ENCODE results near the gene IFNAR1.
A peak's percentile ranks its signal among the peaks of the same experiment; 100 is the strongest.
"Not testable (repeated sequence)": the region's sequence is repeated elsewhere in the genome, so short reads cannot be mapped to it uniquely, and the experiment has no call there.

Gene IFNAR1

DNA sequence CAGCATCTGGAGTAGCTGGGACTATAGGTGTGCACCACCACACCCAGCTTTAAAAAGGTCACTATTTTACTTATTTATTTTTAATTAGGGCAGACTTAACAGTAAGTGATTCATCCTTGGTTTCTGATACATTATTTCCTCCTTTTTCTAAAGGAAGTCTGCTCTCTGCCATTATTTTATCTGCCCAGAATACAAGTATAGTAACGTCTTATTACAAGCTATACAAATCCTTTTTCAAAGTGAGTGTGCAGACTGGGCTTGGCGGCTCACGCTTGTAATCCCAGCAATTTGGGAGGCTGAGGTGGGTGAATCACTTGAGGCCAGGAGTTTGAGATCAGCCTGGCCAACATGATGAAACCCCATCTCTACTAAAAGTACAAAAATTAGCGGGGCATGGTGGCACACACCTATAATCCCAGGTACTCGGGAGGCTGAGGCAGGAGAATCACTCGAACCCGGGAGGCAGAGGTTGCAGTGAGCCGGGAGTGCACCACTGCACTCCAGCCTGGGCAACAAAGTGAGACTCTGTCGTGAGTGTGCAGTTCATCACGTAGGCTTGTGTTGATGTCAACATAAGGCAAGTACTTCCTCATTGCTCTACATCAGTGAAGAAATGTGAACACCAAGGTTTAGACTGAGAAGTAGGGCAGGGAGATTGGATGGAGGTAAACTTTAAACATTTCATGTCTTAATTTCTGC, 39.3 kb downstream of the IFNAR1 start:
- H3K27ac Mint-ChIP-seq; H3K4me3 Mint-ChIP-seq; ATAC-seq (replicated peaks): not testable (repeated sequence)

DNA sequence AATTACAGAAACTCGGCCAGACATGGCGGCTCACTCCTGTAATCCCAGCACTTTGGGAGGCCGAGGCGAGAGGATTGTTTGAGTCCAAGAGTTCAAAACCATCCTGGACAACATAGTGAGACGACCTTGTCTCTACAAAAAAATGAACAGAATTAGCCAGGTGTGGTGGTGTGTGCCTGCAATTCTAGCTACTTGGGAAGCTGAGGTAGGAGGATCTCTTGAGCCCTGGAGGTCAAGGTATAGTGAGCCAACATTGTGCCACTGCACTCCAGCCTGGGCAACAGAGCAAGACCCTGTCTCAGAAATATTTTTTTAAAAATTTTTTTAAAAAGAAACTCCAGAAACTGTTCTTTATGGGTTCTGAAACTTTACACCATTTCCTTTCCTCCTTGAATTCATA, 40.1 kb downstream of the IFNAR1 start:
- Mint-ChIP-seq H3K36me3 (ENCODE audit: insufficient read depth) (peaks cover 12% of the 10 kb centered on the region), H3K4me1 (ENCODE audit: low read depth in 2 of 2) (peaks cover 14% of the 10 kb centered on the region in 2 donors), H3K9me3 (peaks cover 2 to 12% of the 10 kb centered on the region in 2 donors), H3K27me3 (no peaks in the 10 kb centered on the region), H3K27ac (no peak overlapping the region), H3K4me3 (no peak overlapping the region)
- no peak for DNase-seq
- no peak for ATAC-seq (replicated peaks)

More for the DNA sequence above, 39.3 kb downstream of the IFNAR1 start:
- H3K4me1 Mint-ChIP-seq (ENCODE audit: low read depth in 2 of 2), result peaks cover 14% of the 10 kb centered on the region in 2 donors
- H3K36me3 Mint-ChIP-seq (ENCODE audit: insufficient read depth), result peaks cover 12% of the 10 kb centered on the region
- peaks cover 2 to 12% of the 10 kb centered on the region in 2 donors for H3K9me3 Mint-ChIP-seq
- DNase-seq, H3K27me3 Mint-ChIP-seq: not testable (repeated sequence)

DNA sequence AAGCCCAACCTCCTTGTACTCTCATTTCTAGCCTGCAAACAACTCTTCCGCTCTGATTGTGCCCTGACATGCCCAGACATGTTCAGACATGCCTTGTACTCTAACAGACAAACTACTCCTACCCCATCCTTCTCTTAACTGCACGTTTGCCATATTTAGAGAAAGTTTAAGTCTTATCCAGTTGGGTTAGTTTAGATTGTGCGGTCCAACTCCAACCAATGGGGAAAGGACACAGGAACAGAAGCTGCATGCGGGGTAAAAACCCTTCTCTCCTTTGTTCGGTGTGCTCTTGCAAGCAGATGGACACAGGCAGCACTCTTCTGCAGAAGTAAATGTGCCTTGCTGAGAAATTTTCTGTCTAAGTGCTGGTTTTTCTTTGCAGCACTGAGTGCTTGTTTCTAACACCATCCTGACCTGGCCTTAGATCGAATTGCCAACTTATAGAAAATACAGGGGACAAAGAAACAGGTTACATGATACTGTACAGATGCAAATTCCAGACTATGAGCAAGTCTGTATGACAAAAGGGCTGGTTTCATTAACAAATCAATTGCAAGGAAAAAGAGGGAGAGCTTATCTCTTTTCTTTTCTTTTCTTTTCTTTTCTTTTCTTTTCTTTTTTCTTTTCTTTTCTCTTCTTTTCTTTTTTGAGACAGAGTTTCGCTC, 42.7 kb downstream of the IFNAR1 start:
- no peak for DNase-seq
- Mint-ChIP-seq H3K36me3 (ENCODE audit: insufficient read depth) (no peaks in the 10 kb centered on the region), H3K4me1 (ENCODE audit: low read depth in 2 of 2) (no peaks in the 10 kb centered on the region), H3K27ac (no peak overlapping the region), H3K4me3 (no peak overlapping the region), H3K9me3 (peaks cover 2 to 12% of the 10 kb centered on the region in 2 donors), H3K27me3 (peaks cover 8 to 18% of the 10 kb centered on the region in 2 donors)
- ATAC-seq (replicated peaks), result no peak

DNA sequence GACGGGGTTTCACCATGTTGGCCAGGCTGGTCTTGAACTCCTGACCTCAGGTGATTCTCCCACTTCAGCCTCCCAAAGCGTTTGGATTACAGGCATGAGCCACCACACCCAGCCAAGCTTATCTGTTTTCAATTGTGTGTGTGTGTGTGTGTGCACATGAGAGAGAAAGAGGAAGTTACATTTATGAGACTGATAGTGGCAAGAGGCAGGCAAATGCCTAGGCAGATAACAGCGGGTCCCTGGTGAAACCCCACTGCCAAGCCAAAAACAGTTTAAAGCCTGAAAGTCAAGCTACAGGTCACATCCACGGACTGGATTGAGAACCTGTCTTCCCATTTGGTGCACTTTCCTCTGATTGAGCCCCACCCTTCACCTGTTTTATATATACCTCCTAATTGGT, 43.4 kb downstream of the IFNAR1 start:
- Mint-ChIP-seq H3K9me3 (peaks cover 2 to 12% of the 10 kb centered on the region in 2 donors), H3K4me3 (no peak overlapping the region), H3K27me3 (peaks cover 8 to 23% of the 10 kb centered on the region in 2 donors), H3K36me3 (ENCODE audit: insufficient read depth) (no peaks in the 10 kb centered on the region), H3K4me1 (ENCODE audit: low read depth in 2 of 2) (no peaks in the 10 kb centered on the region), H3K27ac (no peak overlapping the region)
- ATAC-seq (replicated peaks) (no peak), DNase-seq (no peak)

DNA sequence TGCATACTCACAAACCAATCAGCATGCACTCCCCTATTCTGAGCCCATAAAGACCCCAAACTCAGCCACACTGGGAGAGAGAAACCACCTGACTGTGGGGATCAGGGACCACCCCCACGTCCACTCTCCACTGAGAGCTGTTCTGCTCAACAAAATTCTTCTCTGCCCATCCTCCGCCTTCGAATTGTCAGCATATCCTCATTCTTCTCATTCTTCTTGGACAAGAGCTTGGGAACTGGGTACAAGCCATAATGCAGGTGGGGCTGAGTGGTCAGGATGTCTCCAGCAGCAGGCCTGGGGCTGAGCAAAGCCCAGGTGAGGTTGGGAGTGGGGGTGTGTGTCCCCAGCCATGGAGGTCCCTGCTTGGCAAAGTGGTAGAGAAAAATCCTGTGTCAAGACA, 43.8 kb downstream of the IFNAR1 start:
- no peak for ATAC-seq (replicated peaks)
- H3K4me1 Mint-ChIP-seq (ENCODE audit: low read depth in 2 of 2), result no peaks in the 10 kb centered on the region
- no peaks in the 10 kb centered on the region for H3K36me3 Mint-ChIP-seq (ENCODE audit: insufficient read depth)
- H3K27me3 Mint-ChIP-seq, result peaks cover 8 to 26% of the 10 kb centered on the region in 2 donors
- peaks cover 2 to 12% of the 10 kb centered on the region in 2 donors for H3K9me3 Mint-ChIP-seq
- no peak for DNase-seq
- H3K4me3 Mint-ChIP-seq, result no peak overlapping the region
- no peak overlapping the region for H3K27ac Mint-ChIP-seq

DNA sequence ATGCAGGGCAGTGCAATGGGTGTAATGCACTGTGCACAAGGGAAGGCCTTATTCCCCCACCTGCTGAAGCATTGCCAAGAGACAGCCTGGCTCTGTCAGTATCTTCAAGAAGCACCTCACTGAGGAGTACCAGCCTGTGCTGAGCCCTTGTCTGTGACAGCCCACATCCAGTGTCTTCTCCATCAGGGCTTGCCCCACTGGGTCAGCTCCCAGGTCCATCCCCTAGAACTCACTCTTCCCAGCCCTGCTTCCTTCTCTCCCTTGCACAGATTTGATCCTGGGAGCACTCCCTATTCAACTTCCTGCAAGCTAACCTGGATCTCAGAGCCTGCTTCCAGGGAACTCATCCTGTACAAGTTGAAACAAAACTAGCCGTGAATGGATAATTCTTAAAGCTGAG, 44.8 kb downstream of the IFNAR1 start:
- peaks cover 8 to 31% of the 10 kb centered on the region in 2 donors for H3K27me3 Mint-ChIP-seq
- no peak for ATAC-seq (replicated peaks)
- peaks cover 2 to 12% of the 10 kb centered on the region in 2 donors for H3K9me3 Mint-ChIP-seq
- H3K4me1 Mint-ChIP-seq (ENCODE audit: low read depth in 2 of 2), result no peaks in the 10 kb centered on the region
- no peak overlapping the region for H3K4me3 Mint-ChIP-seq
- no peaks in the 10 kb centered on the region for H3K36me3 Mint-ChIP-seq (ENCODE audit: insufficient read depth)
- DNase-seq, result no peak
- H3K27ac Mint-ChIP-seq, result no peak overlapping the region

DNA sequence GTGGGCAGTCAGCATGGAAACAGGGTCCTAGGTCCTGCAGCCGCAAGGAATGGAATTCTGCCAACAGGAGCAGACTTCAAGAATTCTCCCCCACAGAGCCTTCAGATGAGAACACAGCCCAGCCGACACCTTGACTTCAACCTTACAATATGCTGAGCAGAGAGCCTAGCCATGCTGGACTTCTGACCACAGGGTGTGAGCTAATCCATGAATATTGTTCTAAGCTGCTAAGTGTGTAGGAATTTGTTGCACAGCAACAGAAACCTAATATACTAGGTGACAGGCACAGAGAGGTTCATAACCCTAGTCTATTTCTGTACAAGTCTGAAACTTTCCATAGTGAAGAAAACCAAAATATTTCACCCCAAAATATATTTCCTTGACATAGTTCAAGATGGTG, 45.5 kb downstream of the IFNAR1 start:
- Mint-ChIP-seq H3K9me3 (peaks cover 2 to 12% of the 10 kb centered on the region in 2 donors), H3K27ac (no peak overlapping the region), H3K4me3 (no peak overlapping the region), H3K27me3 (peaks cover 11 to 36% of the 10 kb centered on the region in 2 donors), H3K4me1 (ENCODE audit: low read depth in 2 of 2) (peaks cover 3% of the 10 kb centered on the region in 2 donors), H3K36me3 (ENCODE audit: insufficient read depth) (no peaks in the 10 kb centered on the region)
- no peak for ATAC-seq (replicated peaks)
- DNase-seq, result no peak

DNA sequence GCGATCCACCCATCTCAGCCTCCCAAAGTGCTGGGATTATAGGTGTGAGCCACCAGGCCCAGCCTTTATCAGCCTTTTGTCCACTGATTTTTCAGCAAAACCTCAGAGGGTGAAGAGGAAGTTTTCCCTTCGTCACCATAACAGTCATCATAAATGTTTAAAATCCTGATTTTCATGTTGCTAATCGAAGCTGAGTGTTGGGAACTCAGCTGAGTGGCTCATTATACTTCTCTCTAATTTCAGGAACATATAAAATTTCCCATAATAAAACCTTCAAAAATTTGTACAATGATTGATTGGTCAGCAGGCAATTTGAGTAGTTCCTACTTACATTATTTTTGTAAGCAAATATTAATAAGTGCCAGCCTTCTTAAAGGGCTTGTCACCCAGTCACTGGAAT, 46.6 kb downstream of the IFNAR1 start:
- Mint-ChIP-seq H3K4me3 (no peak overlapping the region), H3K4me1 (ENCODE audit: low read depth in 2 of 2) (peaks cover 5% of the 10 kb centered on the region in 2 donors), H3K27me3 (peaks cover 19 to 45% of the 10 kb centered on the region in 2 donors), H3K36me3 (ENCODE audit: insufficient read depth) (no peaks in the 10 kb centered on the region), H3K9me3 (peaks cover 2 to 12% of the 10 kb centered on the region in 2 donors), H3K27ac (no peak overlapping the region)
- no peak for ATAC-seq (replicated peaks)
- no peak for DNase-seq

DNA sequence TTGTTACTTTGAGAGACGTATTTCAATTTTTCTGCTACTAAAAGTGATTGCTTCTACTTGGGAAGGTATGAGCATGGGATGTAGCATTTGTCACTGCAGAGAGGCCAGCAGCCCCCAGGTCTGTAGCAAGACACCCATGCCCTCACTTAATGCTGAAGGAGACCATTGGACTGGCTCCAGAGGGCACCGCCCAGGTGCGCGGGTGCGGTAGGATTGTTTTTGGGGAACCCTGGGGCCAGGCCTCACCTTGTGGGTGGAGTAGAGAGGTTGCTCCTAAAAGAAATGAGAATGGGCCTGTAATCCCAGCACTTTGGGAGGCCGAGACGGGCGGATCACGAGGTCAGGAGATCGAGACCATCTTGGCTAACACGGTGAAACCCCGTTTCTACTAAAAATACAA, 47.8 kb downstream of the IFNAR1 start:
- Mint-ChIP-seq H3K36me3 (ENCODE audit: insufficient read depth) (no peaks in the 10 kb centered on the region), H3K4me3 (no peak overlapping the region), H3K27me3 (peaks cover 26 to 58% of the 10 kb centered on the region in 2 donors), H3K4me1 (ENCODE audit: low read depth in 2 of 2) (peaks cover 5% of the 10 kb centered on the region in 2 donors), H3K27ac (no peak overlapping the region), H3K9me3 (peaks cover 0 to under 1% of the 10 kb centered on the region in 2 donors)
- ATAC-seq (replicated peaks) (no peak), DNase-seq (no peak)

DNA sequence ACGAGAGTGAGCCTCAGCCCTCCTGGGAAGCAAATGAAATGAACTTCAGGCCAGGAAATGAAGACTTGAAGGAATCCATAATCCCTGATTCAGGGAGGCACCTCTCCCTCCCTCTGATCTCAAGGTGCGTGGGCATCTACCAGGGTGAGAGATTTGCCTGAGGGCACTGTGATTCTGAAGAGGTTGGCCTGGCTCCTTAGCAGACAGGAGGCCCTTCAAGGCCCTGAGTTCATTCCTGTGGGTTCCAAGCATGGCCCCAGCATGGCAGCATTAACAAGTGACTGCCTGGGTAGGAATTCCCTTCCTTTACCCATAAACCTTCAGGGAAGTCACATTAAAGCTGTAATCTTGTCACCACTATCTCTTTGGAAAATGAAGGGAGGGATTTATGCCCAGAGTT, 48.7 kb downstream of the IFNAR1 start:
- no peak overlapping the region for H3K4me3 Mint-ChIP-seq
- no peak for DNase-seq
- H3K27ac Mint-ChIP-seq, result no peak overlapping the region
- ATAC-seq (replicated peaks), result no peak
- H3K4me1 Mint-ChIP-seq (ENCODE audit: low read depth in 2 of 2), result peaks cover 5% of the 10 kb centered on the region in 2 donors
- H3K27me3 Mint-ChIP-seq, result peaks cover 26 to 60% of the 10 kb centered on the region in 2 donors
- H3K36me3 Mint-ChIP-seq (ENCODE audit: insufficient read depth), result no peaks in the 10 kb centered on the region
- no peaks in the 10 kb centered on the region for H3K9me3 Mint-ChIP-seq

DNA sequence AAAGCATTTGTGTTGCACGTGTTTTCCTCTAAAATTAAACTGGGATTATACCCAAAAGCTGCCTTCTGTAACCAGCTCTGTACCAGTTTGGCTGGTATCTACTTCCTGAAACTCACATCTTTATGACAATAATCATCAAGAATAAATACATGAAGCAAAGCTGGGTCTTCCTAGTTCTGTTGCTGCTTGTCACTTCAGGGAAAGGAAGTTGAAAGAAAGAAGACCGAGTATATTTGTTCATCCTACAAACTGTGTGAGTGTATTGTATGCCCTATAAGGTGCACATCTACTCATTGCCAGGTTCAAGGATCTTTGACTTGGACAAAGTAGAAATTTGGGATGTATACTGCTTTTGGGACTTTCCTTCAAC, 49.3 kb downstream of the IFNAR1 start:
- no peak for ATAC-seq (replicated peaks)
- Mint-ChIP-seq H3K4me1 (ENCODE audit: low read depth in 2 of 2) (peaks cover 5% of the 10 kb centered on the region in 2 donors), H3K9me3 (no peaks in the 10 kb centered on the region), H3K36me3 (ENCODE audit: insufficient read depth) (no peaks in the 10 kb centered on the region), H3K4me3 (no peak overlapping the region), H3K27ac (no peak overlapping the region), H3K27me3 (peaks cover 26 to 65% of the 10 kb centered on the region in 2 donors)
- DNase-seq, result no peak

DNA sequence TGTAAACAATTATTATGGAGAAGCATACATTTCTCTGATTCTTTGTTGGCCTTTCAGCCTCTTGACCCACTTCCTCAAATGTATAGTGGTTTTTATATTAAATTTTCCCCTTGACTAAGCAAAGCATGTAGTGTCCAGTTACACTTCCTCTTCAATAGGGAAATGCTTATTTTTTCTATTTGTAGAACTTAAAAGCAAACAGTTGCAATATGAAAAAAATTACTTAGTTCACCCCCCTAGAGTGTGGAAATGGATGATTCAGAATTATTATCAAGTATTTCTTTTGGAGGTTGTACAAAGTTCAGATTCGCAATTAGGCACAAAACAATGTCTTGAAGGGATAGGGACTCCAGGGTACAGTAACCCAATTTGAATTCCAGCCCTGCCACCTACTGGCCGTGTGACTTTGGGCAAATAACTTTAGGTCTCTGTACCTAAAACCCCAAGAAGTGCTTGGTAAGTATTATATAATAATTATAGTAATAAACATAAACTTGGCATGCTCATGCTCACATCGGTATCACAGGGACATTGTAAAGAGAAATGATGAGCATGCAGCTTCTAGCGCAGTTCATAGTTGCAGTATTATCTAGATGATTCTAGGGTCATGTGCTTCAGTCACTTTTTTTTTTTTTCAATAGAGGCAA, 49.8 kb downstream of the IFNAR1 start:
- no peak overlapping the region for H3K27ac Mint-ChIP-seq
- H3K4me3 Mint-ChIP-seq, result no peak overlapping the region
- peaks cover 26 to 69% of the 10 kb centered on the region in 2 donors for H3K27me3 Mint-ChIP-seq
- ATAC-seq (replicated peaks), result peak; percentile 75
- no peaks in the 10 kb centered on the region for H3K36me3 Mint-ChIP-seq (ENCODE audit: insufficient read depth)
- DNase-seq, result peak; percentile 26 to 35 (median 27)
- no peaks in the 10 kb centered on the region for H3K9me3 Mint-ChIP-seq
- peaks cover 5% of the 10 kb centered on the region in 2 donors for H3K4me1 Mint-ChIP-seq (ENCODE audit: low read depth in 2 of 2)

DNA sequence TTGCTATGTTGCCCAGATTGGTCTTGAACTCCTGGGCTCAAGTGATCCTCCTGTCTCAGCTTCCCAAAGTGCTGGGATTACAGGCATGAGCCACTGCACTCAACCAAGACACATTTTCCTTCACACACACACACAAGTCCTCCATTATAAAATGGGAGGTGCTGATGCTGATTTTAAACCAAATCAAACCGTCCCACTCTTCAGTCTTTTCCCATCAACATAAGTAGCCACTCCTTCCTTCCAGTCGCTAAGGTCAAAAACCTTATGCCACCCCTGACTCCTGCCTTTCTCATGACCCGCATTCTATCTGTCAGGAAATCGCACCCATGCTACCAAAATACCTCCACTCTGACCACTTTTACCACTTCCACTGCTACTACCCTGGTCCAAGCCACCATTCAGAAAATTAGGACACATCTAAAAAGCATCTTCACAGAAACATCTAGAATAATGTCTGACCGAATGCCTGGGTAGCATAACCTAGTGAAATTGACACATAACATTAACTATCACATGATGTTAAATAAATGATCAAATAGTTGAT, 50.4 kb downstream of the IFNAR1 start:
- Mint-ChIP-seq H3K36me3 (ENCODE audit: insufficient read depth) (no peaks in the 10 kb centered on the region), H3K4me3 (no peak overlapping the region), H3K9me3 (no peaks in the 10 kb centered on the region), H3K27me3 (peaks cover 26 to 69% of the 10 kb centered on the region in 2 donors), H3K4me1 (ENCODE audit: low read depth in 2 of 2) (peaks cover 5 to 8% of the 10 kb centered on the region in 2 donors), H3K27ac (no peak overlapping the region)
- no peak for DNase-seq
- ATAC-seq (replicated peaks), result peak; percentile 61

Data from effector memory CD8-positive, alpha-beta T cell (primary cell).